HG03442 (cell line): Measurements from ENCODE around the gene CSAD.

Experiments
- ATAC-seq: cut with Tn5 transposase; IDR thresholded peaks from one replicate; pipeline ENCODE4 v1.9.1; 2021; ENCODE audit warnings: mild to moderate bottlenecking, moderate library complexity; ENCODE audit not compliant: unreplicated experiment

Gene CSAD

GRCh38 chr12:53200107-53200457, 19.4 kb upstream of the CSAD start:
- ATAC-seq: no peak

DNA sequence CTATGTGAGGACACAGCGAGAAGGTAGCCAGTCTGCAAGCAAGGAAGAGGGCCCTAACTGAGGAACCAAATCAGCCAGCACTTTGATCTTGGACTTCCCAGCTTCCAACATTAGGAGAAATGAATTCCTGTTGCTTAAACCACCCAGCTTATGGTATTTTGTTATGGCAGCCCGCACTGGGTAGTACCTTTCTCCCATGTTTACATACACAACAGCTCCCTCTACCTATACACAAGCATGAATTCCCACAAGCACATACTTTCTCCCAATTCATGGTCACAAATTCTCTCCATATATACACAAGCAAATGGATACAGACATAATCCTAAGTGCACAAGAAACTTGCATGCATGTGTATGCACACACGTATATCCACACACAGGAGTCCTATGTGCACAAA, 19.0 kb upstream of the CSAD start:
- ATAC-seq: no peak

GRCh38 chr12:53198486-53199110, 17.9 kb upstream of the CSAD start:
- ATAC-seq: no peak

DNA sequence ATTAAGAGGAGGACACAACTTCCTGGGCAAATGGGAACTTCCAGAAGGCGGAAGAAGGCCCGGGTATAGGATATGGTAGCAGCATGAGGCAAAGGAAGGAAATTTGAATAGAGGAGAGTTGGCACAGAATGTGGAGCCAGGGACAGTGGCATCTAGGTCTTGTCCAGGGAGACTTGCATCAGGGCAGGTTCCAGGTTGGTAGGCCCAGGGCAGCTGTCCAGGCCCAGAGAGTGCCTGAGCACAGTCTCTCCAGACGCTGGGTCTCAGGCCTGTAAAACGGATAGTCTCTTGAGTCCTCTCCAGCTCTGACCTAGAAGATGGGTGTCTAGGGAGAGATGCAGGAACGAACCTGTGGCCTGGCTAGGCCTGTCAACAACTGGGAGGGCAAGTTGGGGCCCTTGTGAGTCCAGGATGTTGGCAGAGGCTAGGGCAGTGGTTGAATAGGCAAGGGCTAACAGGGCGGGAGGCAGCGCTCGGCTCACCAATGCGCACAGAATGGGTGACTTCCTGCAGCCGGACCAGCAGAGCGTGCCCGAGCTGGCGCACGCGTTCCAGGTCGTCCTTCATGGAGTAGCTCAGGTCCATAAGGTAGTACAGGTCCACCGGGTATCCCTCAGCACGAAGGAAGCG, 16.4 kb upstream of the CSAD start:
- ATAC-seq: no peak

- ATAC-seq: no peak
Observed at GRCh38 chr12:53196486-53196885, 15.8 kb upstream of the CSAD start.

GRCh38 chr12:53195516-53196420, 15.0 kb upstream of the CSAD start:
- ATAC-seq: no peak

- no peak for ATAC-seq
Observed at GRCh38 chr12:53194973-53195372, 14.2 kb upstream of the CSAD start.

DNA sequence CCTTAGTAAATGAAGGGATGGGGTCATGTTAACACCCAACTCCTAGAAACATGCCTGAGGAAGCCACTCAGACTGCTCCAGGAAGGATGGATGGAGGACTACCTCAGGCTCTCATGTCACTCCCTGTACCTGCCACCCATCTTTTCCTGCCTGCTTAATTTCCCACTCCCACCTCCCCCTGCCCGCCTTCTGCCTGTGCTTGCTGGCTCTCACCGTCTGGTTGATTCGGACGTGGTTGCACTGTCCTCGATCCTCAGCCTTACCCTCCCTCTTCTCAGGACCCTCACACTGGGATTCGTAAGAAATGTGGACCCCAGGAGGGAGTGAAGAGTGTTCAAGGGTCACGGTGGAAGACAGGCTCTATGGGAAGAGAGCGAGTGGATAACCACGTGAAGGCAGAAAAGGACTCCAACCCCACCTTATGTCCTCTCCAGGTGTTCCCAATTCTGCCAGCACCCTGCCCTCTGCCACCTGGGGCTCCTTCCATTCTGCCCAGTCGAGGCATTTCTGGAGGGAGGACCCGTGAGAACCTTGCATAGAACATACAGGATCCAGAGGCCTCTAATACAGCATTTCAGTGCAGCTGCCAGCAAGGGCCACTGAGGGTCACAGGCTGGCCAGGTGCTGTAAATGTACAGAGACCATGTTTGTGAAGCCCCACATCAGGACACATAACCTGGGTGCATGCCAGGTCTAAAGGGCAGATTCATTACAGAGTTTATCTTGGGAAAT, 13.4 kb upstream of the CSAD start:
- no peak for ATAC-seq

DNA sequence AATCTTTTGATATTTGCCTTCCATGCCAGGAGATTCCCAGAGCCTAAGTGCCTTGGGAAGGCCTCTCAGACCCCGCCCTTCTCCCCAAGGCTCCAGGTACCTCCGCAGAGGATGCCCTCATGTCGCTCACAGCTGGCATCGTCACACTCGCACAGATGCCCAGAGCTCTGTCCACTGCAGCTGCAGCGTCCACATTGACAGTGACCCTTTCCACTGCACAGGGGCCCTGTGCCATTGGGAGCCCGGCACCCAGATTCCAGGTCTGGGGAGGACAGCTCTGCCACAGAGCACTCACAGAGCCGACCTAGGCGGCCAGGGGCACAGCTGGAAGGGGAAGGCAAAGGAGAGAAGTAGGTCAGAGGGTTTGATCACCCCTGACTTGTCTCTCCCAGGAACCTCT, 12.3 kb upstream of the CSAD start:
- no peak for ATAC-seq

- no peak for ATAC-seq
Observed at GRCh38 chr12:53192531-53193021, 11.9 kb upstream of the CSAD start.

DNA sequence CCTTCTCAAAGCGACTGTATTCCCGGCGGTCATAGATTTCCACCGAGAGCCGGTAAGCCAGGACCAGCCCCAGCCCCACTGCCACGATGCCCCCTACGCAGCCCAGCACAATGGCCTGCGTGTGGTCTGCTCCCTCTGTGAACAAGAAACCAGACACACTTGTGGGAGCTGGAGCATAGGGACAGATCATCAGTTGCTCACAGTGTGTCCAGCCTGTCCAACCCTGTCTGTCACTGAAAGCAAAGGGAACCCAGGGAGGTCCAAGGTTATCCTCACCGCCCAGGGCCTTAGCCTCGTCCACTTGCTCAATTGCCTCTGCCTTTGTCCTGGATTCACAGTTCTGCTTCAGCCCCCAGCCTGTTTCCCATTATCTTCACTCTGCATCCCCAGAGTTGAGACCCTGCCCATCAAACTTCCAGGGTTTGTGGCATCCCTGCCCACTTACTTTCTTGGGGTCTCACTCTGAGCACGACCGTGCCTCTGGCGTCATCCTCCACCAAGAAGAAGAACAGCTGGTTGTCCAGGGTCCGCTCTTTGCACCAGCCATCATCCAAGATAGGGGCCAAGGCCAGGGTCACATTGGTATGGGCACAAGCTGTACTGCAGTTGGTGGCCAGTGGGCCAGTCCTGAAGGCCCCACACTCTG, 11.3 kb upstream of the CSAD start:
- ATAC-seq: no peak

DNA sequence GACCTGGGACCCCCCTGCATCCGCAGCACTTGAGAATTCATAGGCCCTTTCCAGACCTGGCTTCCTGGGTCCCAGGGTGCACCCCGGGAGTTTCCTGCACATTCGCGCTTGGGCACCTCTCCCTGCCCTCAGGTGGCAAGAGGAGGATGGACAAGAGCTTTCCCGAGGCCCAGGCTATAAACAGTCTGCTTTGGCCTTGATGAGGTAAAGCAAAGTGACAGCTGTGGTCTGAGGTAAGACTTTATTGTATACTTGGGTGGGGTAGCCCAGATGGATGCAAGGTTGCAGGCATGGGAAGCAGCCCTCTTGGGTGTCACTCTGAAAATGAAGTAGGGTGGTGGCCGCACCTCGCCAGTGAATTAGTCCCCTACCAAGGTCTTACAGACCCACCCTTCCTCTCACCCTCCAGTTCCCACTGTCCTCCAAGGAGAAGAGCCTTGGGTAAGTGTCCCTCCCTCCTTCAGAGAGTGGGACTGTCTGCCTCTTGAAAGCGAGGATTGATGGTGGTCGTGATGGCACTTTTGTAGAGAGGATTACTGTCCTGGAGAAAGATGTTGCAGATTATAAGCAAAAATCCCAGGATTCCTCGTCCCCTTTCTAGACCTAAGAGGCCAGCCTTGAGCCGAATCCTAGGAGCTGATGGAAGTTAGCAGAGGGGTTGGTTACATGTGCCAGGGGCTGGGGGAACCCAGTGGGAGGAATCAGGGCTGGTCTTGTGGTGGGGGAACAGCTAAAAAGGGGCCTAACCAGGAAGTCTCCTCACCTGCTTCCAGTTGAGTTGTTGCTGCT, 10.6 kb upstream of the CSAD start:
- ATAC-seq: no peak

GRCh38 chr12:53190108-53190729, 9.5 kb upstream of the CSAD start:
- no peak for ATAC-seq

DNA sequence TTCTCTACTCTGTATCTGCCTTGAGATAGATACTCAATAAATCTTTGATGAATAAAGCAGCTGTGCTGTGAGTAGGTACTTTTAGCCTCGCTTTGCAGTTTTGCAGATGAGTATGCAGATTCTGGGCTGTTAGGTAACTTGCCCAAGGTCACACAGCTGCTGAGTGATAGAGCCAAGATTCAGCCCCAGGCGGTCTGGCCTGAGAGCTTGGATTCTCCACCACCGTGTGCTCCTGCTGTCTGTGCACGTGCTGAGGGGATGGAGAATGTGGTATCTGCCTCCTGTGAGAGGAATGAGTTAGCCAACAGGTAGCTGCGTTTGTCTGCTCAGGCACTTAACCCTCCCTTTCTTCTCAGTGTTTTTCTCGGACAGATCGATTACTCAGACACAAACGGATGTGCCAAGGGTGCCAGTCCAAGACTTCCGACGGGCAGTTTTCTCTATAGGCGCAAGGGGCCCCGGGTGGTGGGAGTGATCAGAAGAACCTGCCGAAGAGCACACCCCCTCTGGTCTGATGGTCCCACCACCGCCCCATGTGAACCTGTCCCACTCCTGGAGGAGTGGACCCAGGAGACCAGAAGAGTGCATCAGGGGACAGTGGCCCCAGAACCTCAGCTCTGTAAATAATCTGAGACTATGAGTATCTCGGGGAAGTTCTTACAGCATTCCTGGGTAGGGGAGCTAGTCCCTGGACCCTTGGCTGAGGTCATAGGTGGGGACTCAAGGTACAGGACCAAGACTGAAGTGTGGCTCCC, 6.6 kb upstream of the CSAD start:
- ATAC-seq: no peak

GRCh38 chr12:53186745-53187144, 6.0 kb upstream of the CSAD start:
- no peak for ATAC-seq

GRCh38 chr12:53185582-53186153, 4.9 kb upstream of the CSAD start:
- ATAC-seq: no peak

DNA sequence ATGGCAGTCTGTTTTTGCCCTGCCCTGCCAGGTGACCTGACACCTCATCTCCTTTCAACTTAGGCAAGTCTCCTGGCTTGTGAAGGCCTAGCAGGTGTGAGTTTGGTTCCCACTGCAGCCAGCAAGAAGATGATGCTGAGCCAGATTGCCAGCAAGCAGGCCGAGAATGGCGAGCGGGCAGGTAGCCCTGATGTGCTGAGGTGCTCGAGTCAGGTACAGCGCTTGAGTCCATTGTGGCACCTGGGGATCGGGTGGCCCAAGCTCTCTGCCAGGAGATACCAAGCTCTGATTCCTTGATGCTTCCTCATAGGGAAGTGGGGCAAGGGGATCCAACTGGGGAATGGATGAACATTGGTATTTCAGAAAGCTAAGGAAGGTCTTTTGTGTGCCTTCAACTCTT, 4.1 kb upstream of the CSAD start:
- ATAC-seq: no peak

GRCh38 chr12:53182903-53183302, 2.2 kb upstream of the CSAD start:
- no peak for ATAC-seq
